NCI-H345 treated with DMSO at 0.1 percent for 48 hours (cell line): ENCODE measurements around the gene CREB3.

Experiments used
- DNase-seq: peaks from one replicate; lab custom pipeline; 2025; ENCODE audit not compliant: unreplicated experiment; lab: John Stamatoyannopoulos, UW

CREB3 gene

GRCh38 chr9:35725362-35725761, 7.1 kb upstream of the CREB3 start:
- DNase-seq, result no peak

DNA sequence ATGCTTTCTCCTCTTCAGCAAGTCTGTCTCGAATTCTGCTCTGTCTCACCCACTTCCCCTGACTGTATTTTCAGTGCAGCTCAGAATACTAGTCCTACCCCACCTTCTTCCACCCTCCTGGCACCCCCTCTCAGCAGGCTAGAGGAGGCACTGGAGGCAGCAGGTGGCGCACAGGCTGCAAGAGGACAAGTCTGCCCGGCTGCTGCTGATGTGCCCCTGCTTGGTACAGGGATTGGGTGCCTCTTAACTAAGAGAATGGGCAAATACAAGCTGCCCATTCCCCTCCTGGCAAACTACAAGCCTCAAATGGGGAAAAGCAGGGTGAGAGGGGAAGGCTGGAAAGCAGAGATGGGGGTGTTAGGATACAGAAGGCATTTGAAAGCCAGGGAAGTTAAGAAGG, 5.5 kb upstream of the CREB3 start:
- no peak for DNase-seq

DNA sequence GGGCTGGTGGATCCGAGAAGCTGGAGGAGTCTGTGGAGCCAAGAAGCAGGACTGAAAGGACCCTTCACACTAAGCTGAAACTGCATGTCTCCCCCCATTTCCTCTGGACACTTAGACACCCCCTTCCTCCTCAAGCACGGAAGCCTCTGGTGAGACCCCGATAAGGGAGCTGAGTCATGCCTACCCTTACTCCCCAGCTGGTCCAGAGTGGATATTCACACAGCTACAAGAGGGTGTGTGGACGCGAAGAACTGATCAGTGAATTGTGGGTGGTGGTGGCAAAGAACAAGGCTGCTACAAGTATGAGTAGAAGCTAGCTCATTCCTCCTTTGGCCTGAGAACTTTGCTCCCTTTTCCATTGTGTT, 4.8 kb upstream of the CREB3 start:
- no peak for DNase-seq

DNA sequence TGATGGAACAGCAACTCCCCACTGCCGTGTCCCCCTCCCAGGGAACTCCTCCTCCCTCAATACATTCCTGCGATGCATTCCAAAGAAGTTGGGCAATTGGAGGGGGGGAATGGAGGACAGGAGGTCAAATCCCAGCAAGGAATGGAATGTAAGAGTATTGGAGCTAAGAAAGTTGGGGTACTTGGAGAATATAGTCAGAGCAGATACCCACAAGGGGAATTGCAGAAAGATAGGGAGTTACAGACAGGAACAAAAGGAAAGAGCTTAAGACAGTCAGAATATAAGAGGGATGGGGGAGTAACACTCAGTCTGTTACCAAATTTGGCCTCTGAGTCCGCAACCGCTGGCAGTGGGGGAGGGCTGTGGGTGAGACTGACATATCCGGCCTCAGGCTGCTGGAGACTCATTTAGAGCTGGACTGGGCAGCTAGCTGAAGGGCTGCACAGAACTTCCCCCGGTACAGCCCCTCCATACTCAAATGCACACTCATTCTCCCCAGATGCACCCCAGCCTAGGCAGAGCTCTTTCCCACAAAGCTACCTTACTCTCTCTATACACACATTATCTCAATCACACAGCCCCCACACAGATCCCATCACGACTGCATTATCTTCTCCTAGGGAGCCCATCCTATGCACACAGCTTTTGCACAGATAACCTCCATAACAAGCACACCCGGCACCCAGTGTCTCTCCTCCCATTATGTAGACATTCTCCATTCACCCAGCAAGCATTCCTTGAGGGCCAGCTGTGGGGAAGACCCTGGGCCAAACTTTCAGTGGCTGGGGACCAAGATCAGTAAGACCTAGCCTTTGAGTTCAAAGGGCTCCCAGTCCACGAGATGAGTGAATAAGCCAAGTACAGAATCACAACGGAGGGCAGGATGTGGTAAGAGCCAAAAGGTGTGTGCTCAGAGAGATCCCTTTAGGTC, 4.2 kb upstream of the CREB3 start:
- no peak for DNase-seq

GRCh38 chr9:35729101-35729500, 3.4 kb upstream of the CREB3 start:
- no peak for DNase-seq

DNA sequence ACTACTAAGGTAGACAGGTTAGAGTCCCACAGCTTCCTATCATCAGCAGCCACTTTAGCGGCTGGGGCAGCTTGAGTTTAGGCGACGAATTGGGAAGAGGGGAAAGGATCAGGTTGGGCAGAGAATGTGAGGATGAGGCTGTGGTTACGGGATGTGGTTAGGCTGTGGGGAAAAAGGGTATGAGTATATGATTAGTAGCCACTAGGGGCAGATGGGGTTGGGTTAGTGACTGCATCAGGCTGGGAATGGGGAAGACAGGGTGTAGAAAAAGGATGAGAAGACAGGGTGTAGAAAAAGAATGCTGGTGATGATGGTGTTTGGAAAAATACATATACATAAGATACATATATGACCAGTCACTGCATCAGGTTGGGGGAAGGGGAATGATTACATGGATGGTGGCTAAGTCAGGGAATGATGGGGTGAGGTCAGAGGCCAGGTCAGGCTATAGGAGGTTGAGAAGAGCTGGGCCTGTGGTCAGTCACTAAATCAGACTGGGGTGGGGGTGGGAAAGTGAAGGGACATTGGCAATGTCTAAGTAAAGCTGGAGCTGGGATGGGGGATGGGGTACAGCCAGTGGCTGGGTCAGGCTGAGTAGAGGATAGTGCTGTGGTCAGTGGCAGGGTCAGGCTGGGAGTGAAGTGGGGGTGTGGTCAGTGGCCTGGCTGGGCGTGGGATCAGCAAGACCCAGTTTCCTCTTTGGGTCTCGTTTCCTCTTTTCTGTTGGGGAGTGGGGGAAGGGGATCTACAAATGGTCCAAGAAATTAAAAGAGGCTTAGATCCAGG, 2.6 kb upstream of the CREB3 start:
- no peak for DNase-seq

GRCh38 chr9:35730486-35730854, 2.0 kb upstream of the CREB3 start:
- no peak for DNase-seq

DNA sequence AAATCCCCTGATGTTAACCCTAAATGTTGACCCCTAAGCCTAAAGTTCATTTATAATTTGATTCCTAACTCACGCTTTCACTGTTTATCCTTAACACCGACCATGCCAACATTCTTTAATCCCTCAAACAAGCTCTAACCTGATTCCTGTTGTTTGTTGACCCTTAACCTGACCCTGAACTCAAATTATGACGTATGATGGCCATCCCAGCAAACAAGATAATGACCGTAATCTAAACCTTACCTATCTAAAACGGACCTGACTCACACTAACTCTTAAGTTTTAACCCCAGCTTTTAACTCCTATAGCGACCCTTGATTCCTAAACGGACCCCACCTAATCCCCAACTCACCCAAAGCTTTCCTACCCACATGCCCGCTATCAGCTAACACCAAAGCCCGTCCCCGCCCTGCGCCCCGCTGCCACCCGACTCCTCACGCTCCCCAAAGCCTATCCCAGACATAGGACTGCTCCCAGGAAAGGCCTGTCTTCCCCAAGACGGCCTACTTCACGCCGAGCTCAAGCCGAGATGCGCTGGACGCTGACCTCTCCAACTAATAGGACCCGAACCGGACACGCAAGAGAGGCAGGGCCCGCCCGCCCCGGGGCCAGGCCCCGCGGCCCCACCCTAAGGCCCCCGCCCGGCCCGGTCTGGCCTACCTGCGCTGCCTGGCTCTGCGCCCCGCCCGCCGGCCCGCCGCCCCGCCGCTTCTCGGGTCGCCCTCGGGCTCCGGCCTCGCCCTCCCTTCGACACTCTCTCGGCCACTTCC, 866 bp upstream of the CREB3 start:
- DNase-seq, result no peak

DNA sequence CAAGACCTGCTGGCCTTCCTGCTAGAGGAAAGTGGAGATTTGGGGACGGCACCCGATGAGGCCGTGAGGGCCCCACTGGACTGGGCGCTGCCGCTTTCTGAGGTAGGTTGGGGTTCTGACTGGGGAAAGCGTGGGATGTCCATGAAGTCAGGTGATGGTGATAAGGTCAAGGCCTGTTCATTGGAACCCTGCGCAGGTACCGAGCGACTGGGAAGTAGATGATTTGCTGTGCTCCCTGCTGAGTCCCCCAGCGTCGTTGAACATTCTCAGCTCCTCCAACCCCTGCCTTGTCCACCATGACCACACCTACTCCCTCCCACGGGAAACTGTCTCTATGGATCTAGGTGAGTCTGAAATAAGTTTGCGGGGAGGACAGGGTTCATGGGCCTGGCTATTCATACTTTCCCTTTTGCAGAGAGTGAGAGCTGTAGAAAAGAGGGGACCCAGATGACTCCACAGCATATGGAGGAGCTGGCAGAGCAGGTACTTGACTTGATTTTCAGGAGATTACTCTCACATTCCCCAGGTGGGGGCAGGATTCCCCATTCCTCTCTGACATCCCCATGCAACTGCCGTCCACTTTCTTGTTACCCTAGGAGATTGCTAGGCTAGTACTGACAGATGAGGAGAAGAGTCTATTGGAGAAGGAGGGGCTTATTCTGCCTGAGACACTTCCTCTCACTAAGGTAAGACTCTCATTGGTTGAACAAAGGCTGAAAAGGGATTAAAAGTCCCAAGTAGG, 505 bp downstream of the CREB3 start:
- DNase-seq, result peak; percentile 19

DNA sequence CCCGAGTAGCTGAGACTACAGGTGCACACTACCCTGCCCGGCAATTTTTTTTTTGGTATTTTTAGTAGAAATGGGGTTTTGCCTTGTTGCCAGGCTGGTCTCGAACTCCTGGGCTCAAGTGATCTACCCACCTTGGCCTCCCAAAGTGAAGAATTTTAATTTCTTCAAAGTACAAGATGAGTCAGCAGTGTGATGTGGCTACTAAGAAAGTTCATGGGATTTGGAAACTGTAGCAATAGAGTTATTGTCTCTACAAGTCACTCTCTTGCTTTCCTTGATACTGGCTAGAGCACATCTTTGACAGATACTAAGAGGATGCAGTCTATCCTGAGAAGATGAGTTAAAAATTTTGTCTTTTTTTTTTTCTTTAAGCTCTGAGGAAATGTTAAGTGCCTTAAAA, 1.6 kb downstream of the CREB3 start:
- no peak for DNase-seq

DNA sequence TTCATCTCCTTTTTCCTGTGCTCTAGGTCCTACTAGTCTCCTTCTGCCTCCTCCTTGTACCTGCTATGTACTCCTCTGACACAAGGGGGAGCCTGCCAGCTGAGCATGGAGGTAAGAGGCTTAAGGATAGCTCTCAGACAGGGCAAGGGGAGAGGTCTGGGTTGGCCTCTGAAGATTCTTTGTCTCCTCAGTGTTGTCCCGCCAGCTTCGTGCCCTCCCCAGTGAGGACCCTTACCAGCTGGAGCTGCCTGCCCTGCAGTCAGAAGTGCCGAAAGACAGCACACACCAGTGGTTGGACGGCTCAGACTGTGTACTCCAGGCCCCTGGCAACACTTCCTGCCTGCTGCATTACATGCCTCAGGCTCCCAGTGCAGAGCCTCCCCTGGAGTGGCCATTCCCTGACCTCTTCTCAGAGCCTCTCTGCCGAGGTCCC, 3.8 kb downstream of the CREB3 start:
- peak; percentile 41 for DNase-seq

DNA sequence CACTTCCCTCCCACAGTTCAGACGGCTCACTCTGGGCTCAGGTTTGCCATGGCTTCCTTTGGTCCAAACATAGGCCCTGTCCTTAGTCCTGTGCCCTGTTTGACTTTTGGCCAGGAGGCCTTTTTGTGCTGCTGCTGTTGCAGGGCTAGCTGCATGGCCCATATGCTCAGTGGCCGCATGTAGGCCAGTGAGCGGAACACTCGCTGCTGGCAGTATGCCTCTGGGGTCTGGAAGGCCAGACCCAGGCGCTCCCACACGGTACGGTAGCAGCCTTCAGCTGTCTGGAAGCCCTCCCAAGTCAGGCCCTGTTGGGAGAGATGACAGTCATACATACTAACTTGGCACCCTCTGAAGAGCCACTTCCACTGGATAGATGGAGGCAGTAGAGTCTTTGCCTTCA, 4.7 kb downstream of the CREB3 start:
- no peak for DNase-seq

DNA sequence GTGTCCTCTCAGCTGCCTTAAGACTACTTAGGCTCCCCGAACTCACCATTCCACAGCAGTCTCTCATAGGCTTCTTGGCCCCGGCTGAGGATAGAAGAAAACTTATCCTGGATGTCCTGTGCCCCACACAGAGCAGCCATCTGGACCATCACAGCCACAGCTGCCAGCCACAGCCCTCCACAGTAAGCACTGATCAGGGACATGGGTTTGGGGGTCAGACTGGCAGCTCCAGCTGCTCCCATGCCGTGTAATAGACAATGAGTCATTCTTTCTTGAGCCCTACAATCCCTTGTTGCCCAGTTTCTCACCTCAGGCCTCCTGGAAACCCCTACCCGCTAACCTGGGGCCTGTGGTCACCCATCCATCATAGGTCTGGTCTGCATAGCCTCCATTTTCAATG, 5.7 kb downstream of the CREB3 start:
- DNase-seq, result no peak

DNA sequence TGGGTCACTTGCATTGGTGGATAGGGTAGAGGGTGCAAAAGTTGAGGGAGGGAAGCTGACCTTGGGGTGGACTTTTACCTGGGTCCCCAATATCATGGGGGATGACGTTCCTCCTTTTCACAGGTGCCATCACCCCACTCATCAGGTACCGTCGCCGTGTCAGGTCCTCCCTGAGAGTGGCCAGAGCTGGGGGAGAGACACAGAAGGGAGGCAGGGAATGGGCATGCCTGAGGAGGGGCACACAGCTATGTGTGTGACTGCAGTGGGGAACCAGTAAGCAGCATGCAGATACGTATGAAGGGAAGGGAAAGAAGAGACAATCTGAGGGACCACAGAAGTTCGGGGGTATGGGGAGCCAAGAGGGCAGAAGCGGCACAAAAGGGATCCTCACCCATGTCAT, 6.5 kb downstream of the CREB3 start:
- no peak for DNase-seq

DNA sequence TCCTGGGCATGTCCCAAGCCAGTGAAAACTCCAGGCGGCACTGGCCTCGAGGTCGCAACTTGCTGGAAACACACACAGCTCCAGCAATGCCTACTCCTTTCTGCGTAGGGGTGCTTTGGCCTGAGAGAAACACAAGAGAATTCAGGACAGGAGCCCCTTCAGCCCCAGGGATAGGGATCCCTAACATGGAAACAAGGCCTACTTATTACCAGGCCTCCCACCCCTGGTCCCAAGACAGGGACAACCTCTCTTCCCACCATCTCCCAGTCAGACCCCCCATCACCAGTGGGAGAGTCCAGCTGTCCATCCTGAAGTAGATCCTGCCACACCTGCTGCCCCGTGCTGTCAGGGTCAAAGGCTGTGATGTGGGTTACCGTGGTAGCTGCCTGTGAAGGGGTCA, 7.8 kb downstream of the CREB3 start:
- no peak for DNase-seq

DNA sequence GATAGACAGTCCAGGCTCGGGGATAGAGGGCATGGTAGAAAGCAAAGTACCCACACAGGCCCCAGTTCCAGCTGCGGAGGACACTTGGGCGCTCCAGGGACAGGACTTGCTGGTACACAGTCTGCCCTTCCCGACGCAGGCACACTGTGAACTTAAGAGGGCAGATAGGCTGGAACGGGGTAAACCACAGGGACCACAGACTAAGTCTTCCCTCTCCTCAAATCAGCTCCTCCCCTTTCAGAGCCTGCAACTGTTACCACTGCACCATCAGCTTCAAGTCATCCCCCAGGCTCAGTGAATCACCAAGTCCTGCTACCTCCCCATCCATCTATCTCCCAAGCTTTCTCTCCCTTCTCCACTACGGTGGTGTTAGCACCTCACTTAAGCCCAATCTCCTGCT, 9.3 kb downstream of the CREB3 start:
- no peak for DNase-seq

GRCh38 chr9:35743452-35743851, 11.0 kb downstream of the CREB3 start:
- DNase-seq, result no peak

- no peak for DNase-seq
Measured at GRCh38 chr9:35743880-35744518, 11.5 kb downstream of the CREB3 start.

DNA sequence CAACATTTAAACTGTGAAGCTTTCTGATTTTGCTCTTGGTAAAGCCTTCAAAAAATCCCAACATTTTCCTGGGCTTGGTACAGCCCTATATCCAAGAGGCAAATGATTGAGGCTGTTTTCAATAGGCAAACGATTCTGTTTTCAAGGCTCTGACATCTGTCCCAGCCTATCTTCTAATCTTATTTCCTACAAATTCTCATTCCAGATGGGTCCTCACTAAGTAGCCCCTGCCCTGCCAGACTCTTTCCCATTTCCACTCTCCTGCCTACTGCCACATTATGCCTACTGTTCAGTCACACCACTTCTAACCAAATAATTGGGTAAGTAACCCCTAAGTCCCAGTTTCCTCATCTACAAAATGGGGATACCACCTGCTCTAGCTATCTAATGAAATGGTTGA, 13.1 kb downstream of the CREB3 start:
- DNase-seq, result no peak

DNA sequence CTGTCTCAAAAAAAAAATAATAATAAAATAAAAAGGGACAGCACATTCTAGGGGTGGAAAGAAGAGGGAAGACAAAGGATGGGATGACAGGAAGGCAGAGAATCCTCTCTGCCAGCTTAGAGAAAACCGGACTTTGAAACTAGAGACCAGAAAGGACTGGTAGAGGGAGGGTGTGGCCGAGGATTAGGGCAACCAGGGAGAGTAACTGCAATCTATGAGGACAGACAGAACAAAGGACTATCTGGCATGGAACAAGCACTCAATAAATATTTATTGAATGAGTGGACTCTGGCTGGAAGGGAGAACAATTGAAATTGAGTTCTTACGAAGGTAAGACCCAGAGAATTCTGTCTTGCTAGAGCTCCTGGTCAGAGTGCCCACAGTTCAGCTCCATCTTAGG, 14.1 kb downstream of the CREB3 start:
- no peak for DNase-seq
